Stimulated activated memory B cell treated with anti-CD40 and anti-IgM and Interleukin-4, amounts not matched to agents 10 μg/mL and 1 μg/mL and 100 μg/mL, for 72 hours (primary cell): ENCODE results near the gene CRLF3.
"Not testable (repeated sequence)": the region's sequence is repeated elsewhere in the genome, so short reads cannot be mapped to it uniquely, and the experiment has no call there.

Source experiments
- ATAC-seq: fragments of 150-1000 bp; cut with Tn5 transposase; 2 replicates; pipeline ENCODE4 v1.10.0; 2021
- H3K27ac Mint-ChIP-seq: one replicate; pipeline ENCODE4 v1.8.0; 2022; ENCODE audit warnings: mild to moderate bottlenecking, mixed read lengths
- H3K27me3 Mint-ChIP-seq: one replicate; pipeline ENCODE4 v1.8.0; 2022; ENCODE audit warnings: mixed read lengths
- H3K36me3 Mint-ChIP-seq: one replicate; pipeline ENCODE4 v1.8.0; 2022; ENCODE audit warnings: mixed read lengths
- H3K4me1 Mint-ChIP-seq: one replicate; pipeline ENCODE4 v1.8.0; 2022; ENCODE audit warnings: mixed read lengths
- H3K4me3 Mint-ChIP-seq: one replicate; pipeline ENCODE4 v1.8.0; 2022; ENCODE audit warnings: mild to moderate bottlenecking, moderate library complexity, mixed read lengths
- H3K9me3 Mint-ChIP-seq: one replicate; pipeline ENCODE4 v1.8.0; 2022; ENCODE audit warnings: mixed read lengths

Gene CRLF3

DNA sequence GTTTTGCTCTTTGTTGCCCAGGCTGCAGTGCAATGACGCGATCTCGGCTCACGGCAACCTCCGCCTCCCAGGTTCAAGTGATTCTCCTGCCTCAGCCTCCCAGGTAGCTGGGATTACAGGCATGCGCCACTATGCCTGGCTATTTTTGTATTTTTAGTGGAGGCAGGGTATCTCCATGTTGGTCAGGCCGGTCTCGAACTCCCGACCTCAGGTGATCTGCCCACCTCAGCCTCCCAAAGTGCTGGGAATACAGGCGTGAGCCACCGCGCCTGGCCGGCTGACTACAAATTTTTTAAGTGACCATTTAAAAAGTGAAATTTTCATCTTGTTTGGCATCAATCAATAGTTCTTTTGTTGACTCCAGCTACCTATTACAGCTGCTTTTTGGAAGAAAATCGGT lies 90.3 kb downstream of the CRLF3 start:
- not testable (repeated sequence) for H3K9me3 Mint-ChIP-seq, ATAC-seq, H3K4me3 Mint-ChIP-seq, H3K27ac Mint-ChIP-seq, H3K27me3 Mint-ChIP-seq
- Mint-ChIP-seq H3K36me3 (peaks cover 19% of the 10 kb centered on the region), H3K4me1 (peaks cover 28% of the 10 kb centered on the region)
